ENCODE measurements around the gene SSTR3.

The SSTR3 gene

DNA sequence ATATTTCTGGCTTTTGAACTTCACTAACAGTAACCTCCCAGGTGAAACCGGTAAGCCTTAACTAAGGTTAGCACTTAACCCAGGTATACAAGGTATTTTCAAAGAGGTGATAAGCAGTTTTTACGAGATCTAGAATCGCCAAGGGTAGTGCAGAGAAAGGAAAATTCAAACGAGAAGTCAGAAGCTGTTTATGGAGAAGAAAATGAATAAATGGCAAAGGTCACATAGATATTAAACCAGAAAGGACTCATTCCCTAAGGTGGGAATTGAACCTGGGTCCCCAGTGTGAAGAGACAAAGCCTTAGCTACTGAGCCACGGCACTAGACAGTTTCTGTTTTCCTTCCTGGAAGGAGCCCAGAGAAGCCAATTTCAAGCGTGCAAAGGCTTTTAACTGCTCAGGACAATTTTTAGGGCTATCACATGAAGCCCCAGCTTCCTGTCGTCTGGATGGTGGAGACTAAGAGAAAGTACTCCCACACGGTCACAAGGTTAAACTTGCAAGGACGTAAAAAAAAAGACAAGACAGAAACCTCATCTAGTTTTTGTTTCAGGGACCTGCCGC is 18.6 kb downstream of the SSTR3 start:
- DNase-seq = peak; percentile 41

DNA sequence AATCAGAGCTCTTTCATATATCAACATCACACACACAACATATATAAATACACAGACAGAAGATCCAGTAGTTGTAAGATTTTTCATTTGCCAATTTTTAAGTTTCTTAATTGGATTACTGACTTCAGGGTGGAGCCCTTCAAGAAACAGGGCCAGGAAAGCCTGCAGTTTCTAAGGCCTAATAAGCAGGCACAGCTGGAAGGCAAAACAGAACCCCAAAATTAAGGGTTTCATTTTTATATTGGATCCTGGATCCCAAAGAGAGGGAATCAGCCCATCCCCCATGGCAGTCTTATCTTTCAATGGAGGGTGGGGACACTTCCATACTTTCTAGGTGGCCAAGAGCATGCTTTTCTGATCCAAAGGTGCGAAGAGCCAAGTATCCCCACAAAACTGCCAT is 19.5 kb downstream of the SSTR3 start:
- DNase-seq = peak; percentile 9

DNA sequence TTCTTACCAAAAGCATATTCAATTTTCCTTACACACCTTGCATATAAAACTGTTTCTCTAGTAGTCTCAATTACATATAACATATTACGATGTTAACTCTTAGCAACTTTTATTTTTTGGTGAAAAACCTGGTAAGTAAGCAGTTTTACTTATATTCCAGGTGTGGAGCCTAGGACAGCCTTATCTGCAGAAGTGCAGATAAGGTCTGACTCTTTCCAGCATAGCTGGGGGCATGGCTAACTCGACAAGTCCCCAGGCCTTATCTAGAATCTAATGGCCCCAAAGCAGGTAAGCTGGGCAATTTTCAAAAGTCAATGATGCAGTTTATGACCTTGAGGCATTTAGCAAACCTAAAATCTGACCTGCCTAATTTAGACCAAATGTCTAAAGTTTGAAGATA is 20.1 kb downstream of the SSTR3 start:
- DNase-seq = peak; percentile 13

DNA sequence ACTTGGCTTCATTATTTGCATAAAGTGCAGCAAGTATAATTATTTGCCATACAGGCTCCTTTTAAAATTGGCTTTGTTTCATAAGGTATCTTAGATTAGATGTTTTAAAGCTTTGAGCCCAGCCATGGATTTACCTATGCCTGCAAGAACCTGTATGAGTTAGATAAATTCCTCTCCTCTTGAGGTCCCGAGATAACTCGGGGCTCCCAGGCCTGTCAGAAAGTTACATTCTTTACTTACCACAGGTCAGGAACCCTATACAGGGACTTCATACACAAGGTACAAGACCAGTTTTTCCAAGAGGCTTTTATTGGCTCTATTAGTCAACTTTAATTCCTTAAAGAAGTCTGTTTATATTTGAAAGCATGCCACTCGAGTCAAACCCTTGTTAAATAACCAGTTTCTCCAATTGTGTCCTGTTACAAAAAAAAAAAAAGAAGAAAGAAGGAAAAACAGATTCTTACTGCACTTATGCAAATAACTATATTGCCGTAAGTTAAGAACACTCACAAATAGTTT is 22.0 kb downstream of the SSTR3 start:
- DNase-seq = no peak

DNA sequence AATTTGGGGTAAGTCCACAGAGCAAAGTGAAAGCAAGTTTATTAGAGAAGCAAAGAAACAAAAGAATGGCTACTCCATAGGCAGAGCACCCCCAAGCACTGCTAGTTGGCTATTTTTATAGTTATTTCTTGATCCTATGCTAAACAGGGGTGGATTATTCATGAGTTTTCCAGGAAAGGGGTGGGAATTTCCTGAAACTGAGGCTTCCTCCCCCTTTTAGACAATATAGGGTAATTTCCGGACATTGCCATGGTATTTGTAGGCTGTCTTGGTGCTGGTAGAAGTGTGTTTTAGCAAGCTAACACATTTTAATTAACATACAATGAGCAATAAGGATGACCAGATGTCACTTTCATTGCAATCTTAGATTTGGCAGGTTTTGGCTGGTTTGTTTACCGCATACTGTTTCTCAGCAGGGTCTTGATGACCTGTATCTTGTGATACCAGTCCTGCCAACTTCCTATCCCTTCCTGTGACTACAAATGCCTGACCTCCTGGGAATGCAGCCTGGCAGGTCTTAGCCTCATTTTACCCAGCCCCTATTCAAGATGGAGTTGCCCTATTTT is 23.3 kb downstream of the SSTR3 start:
- DNase-seq = no peak

DNA sequence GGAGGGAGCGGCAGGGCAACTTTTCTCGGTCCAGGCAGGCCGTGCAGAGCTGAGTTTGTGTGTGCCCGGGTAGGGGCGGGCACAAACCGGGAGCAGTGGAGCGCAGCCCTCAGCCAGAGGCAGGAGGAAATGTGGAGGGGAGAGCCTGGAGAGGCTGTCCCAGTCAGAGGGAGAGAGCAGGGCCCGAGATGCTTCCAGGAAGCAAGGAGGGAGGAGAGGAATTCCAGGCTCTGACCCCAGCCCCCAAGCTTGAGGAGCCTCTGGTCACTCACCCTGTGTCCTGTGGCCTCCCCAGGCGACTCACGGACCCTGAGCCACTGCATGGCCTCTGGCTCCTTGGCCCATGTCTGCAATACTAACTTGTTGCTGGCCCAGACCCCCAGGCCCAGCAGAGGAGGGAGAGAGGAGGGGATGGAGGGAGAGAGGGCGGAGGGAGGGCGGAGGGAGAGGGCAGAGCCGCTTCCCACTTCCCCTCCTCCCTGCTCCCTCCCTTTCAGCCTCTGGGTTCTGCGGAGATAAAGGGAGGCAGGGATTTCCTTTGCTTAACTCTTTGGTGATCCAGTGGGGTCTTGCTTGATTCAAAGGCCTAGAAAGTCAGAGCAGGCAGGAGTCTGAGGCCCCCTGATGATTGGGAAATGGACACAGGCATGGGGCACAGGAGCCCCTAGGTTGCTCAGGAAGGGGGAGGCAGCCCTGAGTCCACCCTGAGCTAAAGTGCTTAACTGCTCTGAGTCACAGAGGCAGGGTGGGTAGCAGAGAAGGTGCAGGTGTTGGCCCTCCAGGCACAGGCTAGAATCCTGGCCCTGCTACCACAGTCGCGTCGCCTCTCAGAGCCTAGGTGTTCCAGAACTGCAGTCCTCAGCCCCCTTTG is 24.2 kb downstream of the SSTR3 start, which contains the start of gene C1QTNF6:
Gene C1QTNF6 (minus strand): TSS at position 357 of the 871 bp plus-strand sequence. CDS start 34 bp downstream, at position 323.
- DNase-seq = peak; percentile 85

DNA sequence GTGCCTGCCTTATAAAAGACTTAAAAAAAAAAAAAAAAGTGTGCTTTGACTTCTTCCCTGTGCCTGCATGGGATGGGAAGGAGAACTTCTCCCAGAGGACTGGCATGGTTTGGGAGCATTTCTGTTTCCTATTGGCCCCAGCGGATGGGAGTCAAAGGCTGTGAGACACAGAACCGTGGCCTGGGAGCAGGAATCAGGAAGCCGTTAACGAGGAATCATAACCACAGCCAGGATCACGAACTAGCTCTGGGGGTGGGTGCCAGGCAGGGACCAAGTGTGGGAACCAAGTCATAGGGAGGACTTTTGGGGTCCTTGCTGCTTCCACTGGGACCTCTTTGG is 24.8 kb downstream of the SSTR3 start:
- peak; percentile 67 for DNase-seq

DNA sequence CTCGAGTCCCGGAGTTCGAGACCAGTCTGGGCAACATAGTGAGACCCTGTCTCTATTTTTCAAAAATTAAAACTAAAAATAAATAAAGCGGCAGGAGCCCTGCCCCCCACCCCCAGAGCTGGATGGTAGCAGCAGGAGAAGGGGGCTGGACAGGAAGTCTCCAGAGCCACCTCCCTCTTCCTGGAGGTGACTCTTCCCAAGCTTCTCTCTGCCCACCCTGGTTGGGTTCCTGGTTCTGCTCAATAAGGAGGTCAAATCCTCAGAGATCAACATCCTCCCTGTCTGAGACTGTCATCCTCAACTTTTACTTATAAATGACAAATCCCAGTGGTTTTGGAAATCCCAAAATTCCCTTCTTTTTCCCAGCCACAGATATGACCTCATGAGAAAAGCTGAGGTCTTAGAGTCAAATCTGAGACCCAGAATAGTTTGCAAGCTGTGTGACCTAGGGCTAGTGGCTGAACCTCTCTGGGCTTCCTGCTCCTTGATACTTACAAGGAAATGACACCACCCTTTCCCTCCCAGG is 25.2 kb downstream of the SSTR3 start:
- no peak for DNase-seq

DNA sequence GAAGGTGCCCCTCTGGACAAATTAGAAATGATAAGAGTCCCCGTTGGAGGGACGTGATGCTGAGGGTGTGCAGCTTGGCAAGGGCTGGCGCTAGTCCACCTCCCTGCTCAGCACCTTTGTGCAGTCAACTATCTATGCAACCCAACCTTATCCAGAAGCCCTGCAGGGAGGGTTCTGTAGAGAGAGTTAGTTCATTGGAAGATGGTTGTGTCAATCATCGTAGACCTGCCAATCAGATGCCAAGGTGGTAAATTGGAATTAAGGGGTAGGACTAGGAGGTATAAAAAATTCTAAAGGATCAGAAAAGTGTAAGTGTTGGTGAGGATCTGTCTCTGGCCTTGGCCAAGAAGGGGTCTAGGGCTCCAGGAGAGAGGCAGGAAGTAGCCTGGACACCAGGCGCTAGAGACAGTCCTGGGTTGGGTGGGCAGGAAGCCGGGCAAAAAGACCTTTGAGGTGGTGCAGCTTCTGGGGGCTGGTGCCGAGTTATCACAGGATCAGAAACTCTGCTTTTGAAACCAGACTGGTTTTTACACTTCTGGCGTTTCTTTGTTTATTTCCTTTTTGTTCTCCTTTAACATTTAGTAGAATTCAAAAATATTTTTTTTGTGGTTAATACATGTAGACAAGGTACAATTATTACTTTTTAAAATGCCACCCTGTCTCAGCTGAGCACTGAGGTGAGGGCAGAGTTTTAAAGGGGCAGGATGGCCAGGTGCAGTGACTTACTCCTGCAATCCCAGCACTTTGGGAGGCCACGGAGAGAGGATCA is 25.9 kb downstream of the SSTR3 start:
- DNase-seq = no peak

DNA sequence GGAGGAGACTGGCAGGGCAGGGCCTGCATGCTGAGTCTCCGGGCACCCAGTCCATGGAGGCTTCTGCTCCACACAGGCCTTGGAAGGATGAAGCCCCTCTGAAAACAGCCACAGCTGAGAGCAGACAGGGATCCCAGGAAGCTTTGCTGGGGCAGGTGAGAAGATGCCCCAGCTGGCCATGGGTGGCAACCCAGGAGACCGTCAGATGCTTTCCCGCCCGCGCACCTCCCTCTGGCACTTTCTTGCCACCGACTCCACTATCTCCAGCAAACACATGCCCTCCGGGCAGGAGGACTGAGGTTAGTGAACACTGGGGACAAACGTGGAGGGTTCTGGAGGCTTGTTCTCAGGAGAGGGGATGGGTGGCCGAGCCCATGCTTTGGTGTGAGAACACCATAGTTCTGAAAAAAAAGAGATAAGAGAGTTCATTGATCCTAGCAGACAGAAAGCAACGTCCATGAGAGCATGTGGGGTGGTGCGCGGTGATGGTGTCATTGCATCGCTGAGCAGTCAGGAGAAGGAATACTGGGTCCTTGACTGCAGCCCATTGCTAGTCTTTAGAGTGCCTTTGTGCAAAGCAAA is 26.5 kb downstream of the SSTR3 start:
- DNase-seq = no peak

DNA sequence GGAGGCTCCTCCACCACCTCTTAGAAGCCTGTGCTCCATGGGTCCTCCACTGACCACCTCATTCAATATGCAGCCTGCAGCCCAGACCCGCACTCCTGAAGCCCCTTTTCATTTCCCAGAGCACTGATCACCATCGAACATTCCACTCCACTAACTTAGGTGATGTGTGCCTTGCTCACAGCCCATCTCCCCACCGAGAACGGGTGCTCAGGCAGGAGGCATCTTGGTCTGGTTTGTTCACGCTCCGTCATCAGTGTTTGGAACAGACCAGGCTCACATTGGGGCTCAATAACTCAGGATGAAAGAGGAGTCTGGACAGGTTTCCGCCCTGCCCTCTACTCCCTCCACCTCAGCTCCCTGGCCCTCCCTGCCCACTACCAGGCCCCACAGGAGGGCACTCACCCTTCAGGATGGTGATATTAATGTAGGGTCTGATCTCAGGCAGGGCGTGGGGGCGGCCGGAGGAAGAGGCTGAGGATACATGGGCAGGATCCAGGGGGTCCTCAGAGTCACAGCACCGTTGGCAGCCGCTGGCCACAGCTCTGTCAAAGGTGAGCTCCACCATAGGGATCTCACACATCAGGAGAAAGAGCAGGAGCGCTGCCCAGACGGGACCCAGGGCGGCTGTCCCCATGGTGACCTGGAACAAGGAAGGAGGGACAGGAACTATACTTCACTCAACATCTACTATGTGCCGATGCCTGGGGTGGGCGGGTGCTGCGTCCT is 27.3 kb downstream of the SSTR3 start:
- no peak for DNase-seq

DNA sequence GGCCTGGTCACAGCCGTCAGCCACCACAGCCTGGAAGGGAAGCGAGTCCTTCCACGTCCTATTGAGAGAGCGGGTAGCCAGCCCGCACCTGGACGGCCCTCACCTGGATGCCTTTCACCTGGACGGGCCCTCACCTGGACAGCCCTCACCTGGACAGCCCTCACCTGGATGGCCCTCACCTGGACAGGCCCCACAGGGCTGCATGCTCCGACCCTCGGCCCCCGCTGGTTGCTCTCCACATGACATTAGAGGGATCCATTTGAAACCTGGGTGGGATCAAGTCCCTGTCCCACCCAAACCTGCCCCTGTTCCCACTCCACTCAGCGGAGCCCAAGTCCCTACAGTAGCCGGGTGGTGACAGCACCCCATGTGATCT is 27.9 kb downstream of the SSTR3 start:
- no peak for DNase-seq

DNA sequence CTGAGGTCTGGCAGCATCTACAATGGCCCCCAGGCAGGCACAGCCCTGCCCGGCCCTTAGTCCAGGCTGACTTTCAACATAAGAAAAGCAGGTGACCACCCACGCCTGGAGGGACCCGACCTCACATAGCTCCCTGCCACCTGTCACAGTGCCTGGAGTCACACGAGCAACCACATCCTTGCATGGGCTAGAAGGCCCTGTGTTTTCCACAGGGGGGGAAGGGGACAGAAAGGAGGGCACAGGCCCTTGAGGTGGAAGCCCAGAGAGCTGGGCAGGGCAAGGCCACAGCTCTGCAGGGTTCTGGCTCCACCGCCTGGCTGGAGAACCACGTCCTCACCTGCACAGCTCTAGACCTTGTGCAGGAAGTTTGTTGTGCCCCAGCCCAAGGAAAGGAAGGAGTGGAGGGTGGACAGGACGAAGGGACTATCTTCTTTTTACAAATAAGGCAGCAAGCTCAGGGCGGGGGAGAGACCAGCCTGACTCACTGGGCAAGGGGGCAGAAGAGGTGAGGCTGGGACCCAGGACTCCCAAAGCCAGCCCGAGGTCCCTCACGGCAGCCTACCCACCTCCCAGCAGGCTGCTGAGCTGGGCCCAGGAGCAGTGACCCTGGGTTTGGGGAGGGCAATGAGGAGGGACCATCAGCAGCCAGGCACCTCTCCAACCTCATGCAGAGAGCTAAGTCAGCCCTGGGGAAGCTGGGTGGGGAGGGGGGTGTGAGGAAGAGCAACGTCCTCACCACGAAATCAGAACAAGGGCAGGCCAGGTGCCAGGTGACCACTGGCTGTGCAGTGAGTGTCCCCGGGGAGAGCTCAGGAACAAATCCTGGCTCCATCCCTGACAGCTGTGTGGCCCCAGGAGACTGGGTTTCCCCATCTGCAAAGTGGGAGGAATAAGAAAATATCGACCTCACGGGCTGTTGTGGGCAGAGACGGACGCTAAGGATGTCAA is 28.6 kb downstream of the SSTR3 start:
- no peak for DNase-seq

DNA sequence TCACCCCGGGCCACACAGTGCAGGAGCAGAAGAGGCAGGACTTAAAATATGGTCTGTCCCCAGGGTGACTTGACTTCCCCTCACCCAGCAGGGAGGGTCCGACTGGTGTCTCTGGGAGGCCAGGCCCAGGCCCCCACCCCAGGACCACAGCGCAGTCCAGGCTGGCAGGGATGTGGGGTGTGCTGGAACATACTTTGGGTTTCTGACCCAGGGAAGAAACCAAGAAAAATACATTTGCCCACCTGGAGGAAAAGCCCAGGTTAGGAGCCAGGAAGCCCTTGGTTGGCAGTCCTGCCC is 29.4 kb downstream of the SSTR3 start:
- no peak for DNase-seq

DNA sequence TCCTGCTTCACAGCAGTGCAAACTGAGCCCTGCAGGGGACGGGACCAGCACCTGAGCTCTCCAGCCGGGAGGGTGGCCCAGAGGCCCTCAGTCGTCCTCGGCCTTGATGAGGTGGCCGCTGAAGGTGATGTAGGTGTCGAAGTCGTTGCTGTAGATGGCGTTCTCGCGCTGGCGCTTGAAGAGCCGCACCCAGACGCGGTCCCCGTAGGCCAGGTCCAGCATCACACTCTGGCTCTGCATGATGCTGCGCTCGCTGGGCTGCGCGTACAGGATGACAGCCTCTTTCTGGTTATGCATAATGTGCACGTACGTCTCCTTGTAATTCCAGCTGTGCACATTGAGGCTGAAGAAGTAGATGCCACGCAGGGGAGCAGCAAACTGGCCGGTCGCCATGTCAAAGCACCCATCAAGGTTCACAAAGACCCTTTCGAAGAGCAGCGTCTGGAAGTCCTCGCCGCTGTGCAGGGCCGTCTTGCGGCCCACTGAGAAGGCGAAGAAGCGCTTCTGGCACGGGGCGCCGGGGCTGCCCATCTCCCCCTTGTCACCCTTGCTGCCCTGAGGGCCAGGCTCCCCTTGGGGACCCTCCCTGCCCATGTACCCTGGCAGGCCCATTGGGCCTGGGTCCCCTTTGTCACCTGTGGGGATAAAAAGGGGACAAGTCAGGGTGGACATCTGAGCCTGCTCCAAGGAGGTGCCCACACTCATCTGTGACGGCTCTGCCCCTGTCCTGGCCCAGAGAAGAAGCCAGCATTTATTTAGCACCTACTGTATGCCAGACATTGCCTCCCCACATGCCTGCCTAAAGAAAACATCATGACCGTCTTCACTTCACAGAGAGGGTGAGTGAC is 30.0 kb downstream of the SSTR3 start:
- DNase-seq = no peak

DNA sequence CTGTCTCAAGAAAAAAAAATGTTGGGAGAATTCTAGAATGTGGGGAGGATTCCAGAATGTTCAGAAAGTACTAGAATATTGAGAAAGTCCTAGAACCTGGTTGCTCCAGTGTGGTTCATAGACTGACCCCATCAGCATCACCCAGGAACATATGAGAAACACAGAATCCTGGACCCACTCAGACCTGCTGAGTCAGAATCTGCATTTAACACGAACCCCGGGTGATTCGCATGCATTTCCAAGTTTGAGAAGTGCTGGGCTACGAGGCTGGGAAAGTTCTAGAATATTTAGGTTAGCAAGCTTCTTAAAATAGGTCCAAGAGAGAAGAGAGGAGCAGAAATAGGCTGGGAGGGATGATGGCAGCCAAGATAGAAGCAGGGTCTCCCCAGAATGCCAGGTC is 30.6 kb downstream of the SSTR3 start:
- DNase-seq = no peak

DNA sequence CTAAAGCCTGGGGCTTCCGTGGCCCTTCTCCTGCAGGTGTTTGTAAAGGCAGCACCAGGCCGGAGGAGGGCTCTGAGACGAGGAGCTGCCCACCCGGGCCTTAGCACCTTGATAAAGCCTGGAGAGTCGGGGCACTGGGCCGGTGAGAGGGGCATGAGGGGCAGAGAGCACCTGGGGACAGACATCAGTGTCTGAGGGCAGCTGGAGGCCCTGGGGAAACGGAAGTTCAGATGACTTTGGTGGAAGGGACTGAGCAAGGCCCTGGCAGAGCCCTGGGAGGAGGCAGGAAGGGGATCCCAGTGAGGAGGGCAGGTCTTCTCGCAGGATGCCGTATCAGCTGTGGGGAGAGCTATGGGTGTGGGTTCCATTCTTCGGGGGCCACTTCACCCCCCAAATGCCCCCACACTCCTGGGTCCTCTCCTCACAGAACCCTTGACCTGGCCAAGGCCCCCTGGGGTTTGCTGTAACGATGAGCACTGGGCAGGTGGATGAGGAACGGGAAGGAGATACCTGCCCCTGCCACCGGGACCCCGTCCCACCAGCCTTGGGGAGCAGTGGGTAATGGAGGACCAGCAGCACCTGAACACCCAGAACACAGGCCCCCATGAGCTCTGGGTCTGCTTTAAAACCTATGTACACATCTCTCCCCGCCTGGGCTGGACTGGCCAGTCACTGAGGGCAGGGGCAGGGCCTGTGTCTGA is 31.6 kb downstream of the SSTR3 start:
- DNase-seq = no peak

DNA sequence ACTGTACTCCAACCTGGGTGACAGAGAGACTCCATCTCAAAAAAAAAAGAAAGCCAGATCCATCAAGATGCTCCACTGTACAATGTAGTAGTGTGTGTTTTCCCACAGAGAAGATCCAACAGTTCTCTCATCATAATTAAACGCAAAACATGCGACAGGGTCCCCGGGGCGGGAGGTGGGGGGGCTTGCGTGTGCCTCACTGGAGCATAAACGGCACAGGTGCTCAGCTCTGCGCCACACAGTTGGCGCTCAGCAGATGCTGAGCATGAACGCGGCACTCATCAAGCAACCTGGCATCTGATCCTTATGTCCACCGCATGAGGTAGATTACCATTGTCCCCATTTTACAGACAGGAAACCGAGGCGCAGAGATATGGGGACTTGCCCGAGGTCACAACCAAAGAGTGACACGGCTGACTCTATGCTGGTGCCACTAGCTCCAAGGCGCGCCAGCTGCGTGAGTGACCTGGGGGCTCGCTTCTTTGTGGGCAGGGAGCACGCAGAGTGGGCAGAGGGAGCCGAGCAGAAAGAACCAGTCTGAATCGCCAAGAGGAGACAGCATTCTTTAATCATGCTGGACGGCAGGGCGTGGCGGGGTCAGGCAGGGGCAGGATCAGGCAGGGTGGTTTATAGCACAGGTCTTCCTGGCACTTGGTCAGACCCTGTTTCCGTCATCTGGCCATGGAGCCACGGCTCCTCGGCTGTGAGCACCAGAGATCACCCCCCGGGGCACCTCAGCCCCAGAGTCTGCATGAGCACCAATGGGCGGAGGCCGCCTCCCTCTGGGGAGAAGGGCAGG is 32.5 kb downstream of the SSTR3 start:
- DNase-seq = no peak

DNA sequence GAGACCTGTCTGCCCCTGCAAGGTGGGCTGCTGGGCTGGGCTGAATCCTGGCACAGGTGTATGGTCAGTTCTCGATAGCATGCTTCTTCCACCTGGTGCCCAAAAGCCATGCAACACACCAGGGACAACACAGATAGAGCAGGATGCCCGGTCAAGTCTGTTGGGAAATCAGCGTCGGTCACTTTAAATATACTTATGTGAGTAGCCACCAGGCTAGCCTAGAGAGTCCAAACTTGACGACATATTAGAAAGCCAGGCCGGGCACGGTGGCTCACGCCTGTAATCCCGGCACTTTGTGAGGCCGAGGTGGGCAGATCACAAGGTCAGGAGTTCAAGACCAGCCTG is 33.2 kb downstream of the SSTR3 start:
- DNase-seq = no peak
